Stimulated activated CD8-positive, alpha-beta memory T cell treated with anti-CD3 and anti-CD28 coated beads, Interleukin-7, amount 100 ng/mL, for 48 hours (primary cell): ENCODE measurements around the gene LDHB.
"Not testable (repeated sequence)": the region's sequence is repeated elsewhere in the genome, so short reads cannot be mapped to it uniquely, and the experiment has no call there.

Source experiments
- DNase-seq, 2 donors: peaks; one replicate each; pipeline ENCODE4 v3.0.0-alpha.2; 2020; ENCODE audit warnings: low read depth in 1 of 2; ENCODE audit errors: extremely low read depth in 1 of 2

LDHB gene

DNA sequence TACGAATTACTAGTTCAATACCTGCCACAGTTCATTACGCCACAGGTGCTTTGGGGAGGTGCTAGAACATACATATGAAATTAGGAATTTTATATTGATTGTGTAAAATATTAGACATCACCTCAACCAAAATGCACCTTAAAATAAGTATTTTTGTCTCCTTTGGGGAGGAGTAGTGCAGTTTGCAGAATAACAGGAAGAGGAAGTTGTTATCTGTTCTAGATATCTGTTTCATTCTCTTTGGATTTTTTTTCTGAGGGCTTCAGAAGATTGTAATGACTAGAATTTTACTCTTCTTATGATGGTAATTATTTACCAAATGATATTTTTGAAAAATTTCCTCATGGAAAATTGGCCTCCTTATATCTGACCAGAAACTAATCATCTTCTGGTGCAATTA lies 43.1 kb downstream of the LDHB start:
- no peak for DNase-seq

DNA sequence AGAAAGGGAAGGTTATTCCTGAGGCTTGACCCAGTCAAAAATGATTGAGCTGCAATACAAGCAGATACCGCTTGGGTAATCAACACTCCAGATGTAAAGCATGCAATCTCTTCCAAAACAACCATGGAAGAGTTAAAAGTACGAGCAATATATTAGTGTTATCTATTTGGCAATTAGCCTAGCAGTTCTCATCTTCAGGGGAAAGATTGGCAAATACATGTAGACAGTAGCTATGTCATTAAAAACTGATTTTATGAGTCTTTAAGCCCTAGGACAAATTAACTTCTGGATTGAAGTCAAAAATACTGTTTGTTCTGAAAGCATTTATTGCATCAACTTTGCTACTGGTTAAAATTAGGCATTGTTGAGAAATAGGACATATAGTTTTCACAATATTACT lies 43.7 kb downstream of the LDHB start:
- no peak for DNase-seq

DNA sequence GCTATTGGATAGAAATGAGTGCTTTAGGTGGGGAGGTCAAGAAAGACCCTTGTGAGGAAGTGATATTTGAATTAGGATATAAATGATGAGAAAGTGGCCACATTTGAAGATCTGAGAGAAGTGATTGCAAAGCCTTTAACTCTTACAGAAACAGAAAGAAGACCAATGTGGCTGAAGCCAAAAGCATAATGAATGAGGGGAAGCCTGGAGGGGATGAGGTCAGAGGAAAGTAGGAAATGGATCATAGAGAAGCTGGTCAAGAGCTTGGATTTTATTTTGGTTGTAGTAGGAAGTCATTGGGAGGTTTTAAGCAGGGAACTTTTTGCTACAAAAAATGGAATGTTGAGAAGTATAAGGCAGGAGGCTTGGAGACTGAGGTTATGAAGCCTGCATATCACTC lies 49.4 kb downstream of the LDHB start:
- no peak for DNase-seq

- DNase-seq: no peak
Observed at GRCh38 chr12:21607701-21608100, 49.9 kb downstream of the LDHB start.

GRCh38 chr12:21606175-21606574 lies 51.5 kb downstream of the LDHB start:
- DNase-seq: no peak

GRCh38 chr12:21604245-21605101 lies 53.2 kb downstream of the LDHB start, which contains the start of gene GYS2:
Gene GYS2, minus strand, starts transcription at chr12:21604847. Its CDS starts 255 bp downstream, at chr12:21604592.
- no peak for DNase-seq

- DNase-seq: no peak
Observed at GRCh38 chr12:21602774-21603173, 54.9 kb downstream of the LDHB start.

DNA sequence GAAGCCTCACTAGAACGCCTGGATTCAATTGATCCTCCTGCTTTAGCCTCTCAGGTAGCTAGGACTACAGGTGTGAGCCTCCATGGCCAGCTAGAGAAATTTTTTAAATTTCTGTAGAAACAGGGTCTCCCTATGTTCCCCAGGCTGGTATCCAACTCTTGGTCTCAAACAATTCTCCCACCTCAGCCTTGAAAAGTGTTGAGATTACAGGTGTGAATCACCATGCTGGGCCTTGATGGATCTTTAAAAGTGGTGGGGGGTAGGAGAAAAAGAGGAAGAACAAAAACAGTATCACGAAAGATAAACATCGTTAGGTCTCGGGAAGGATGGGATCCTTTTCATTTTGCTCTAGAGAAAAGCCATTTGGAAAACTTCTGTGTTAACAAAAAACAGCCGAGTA lies 57.4 kb downstream of the LDHB start:
- DNase-seq: no peak

DNA sequence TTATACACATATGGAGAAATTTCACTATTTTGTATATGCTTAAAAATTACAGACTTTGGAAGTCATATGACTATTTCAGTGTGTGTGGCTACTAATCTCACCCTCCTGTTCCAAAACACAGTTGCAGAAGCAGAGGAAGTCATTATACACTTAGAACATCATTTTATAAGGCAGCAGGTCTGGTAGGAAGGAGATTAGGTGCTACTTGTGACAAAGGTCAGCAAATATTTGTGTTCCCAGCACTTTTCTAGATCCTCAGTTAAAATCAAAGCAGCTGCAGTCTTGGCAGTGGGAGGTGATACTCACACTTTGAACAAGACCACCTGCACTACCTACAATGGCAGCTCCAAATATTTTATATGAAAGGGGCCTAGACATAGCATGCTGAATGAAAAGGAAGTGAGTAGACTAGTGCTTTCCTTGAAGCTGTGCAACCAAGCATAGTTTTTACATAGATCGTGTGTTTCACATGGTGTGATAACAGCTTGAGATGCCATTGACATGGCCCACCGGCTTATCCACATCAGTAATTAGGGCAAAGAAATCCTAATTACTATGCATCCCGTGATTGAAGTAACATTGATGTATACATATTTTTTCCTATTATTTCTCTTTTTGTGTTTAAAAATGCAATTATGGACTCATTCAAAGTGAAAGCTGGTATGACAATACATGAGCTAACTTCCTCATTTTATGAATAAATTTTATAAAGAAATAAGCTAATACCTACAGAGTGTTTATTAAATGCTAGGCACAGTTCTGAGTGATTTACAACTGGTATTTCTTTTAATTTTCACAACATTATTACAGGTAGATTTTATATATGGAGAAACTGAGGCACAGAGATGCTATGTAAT lies 58.3 kb downstream of the LDHB start:
- DNase-seq: no peak

DNA sequence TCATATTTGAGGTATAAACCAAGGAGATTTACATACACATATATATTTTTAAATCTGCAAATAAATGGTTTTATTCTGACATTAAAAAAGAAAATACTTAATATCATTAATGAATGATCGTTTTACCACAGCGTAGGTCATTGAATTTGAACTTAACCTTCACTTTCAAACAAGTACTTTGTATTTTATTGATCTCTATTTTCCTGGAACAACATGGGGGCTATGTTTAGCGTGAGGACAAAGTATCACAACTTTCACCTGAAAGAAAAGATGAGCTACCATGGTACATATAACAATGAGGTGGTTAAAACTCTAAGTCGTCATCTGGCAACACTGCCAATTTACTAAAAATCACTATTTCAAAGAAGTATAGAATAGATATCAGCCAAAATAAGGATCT lies 59.0 kb downstream of the LDHB start:
- DNase-seq: no peak

- DNase-seq: not testable (repeated sequence)
Observed at GRCh38 chr12:21595356-21595755, 62.3 kb downstream of the LDHB start.

DNA sequence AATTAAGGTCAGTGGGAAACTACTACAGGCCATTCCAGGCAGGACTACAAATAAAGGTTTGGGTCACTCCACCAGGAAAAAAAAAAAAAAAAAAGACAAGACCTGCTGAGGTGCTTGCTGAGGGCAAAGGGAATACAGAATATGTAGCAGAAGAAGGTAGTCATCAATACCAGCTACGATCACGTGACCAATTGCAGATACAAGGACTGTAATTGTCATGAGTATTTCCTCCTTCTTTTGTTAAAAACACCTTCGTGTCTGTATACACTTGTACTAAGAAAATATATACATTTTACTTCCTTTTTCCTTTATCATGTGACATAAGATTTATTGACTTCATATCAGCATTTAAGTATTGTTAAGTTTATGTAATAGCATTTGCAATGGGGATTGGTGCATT lies 72.2 kb downstream of the LDHB start:
- DNase-seq: no peak
